Daoy (cell line): ENCODE measurements around the gene TMEM52B. TPM values are rescaled to one million over a fixed set of nuclear protein-coding genes. Genes with fewer than 3 reads are reported as not detected.

ENCODE experiments used
- total RNA-seq: library from RNA; depleted of rRNA; stranded (reverse); fragments of >200 nt; shearing (Covaris generic); gene quantifications from 2 replicates; pipeline ENCODE4 v1.2.3, GENCODE V29; 2014; rRNA removed

The TMEM52B gene
- total RNA-seq, 1 experiment from 2014 or later = 1.8 TPM

Other genes with a start within 250 kb of the TMEM52B start
- gene CLEC2A, start 246.7 kb upstream of the TMEM52B start, total RNA-seq = not detected in 2 replicates
- not detected in 2 replicates for gene CLEC12A, start 207.6 kb upstream of the TMEM52B start, total RNA-seq
- not detected in 2 replicates for gene CLEC1B, start 179.9 kb upstream of the TMEM52B start, total RNA-seq
- gene CLEC12B, start 168.4 kb upstream of the TMEM52B start, total RNA-seq = not detected in 2 replicates
- not detected in 2 replicates for gene CLEC9A, start 148.3 kb upstream of the TMEM52B start, total RNA-seq
- gene CLEC1A, start 80.0 kb upstream of the TMEM52B start, total RNA-seq = 0.06 TPM in 1 of 2 replicates, not detected in the other
- not detected in 2 replicates for gene CLEC7A, start 48.8 kb upstream of the TMEM52B start, total RNA-seq
- 0.06 TPM in 1 of 2 replicates, not detected in the other for gene OLR1, start 6.9 kb upstream of the TMEM52B start, total RNA-seq
- gene GABARAPL1, start 33.8 kb downstream of the TMEM52B start, total RNA-seq = 14.5 and 19.5 TPM in 2 replicates
- 0.29 TPM in 1 of 2 replicates, not detected in the other for gene KLRD1, start 128.8 kb downstream of the TMEM52B start, total RNA-seq
- not detected in 2 replicates for gene KLRK1, start 211.0 kb downstream of the TMEM52B start, total RNA-seq
- gene KLRC4, start 230.7 kb downstream of the TMEM52B start, total RNA-seq = not detected in 2 replicates
- not detected in 2 replicates for gene KLRC3, start 241.6 kb downstream of the TMEM52B start, total RNA-seq